Esophagus muscularis mucosa (tissue), 4 donors: ENCODE measurements around the gene OR10G7.

Experiments
- EP300 ChIP-seq: sonication (generic); formaldehyde crosslinking; IDR thresholded peaks from one replicate; pipeline ENCODE4 v1.6.1; 2017; ENCODE audit warnings: antibody characterized with exemption
- POLR2A ChIP-seq: fragments of 450-650 bp; IDR thresholded peaks from one replicate; pipeline ENCODE4 v1.6.1; 2017; ENCODE audit warnings: antibody characterized with exemption, moderate library complexity, mild to moderate bottlenecking, low read depth
- POLR2AphosphoS5 ChIP-seq, 2 donors: sonication (generic); formaldehyde crosslinking; IDR thresholded peaks; one replicate each; pipeline ENCODE4 v1.6.1; 2017; ENCODE audit warnings: antibody characterized with exemption in 2 of 2
- TF ChIP-seq, protein P1 (sequence below), 3 experiments: fragments of 200-600 bp in 2 of 3; fragments of 450-650 bp in 1 of 3; sonication (generic) in 2 of 3; IDR thresholded peaks; one replicate each; pipeline ENCODE4 v1.5.1; 2017 to 2019; ENCODE audit warnings: antibody characterized with exemption in 3 of 3, mild to moderate bottlenecking in 2 of 3, moderate library complexity in 1 of 3

- no peak for TF ChIP-seq POLR2AphosphoS5 (IDR thresholded peaks at IDR 0.05)
- TF ChIP-seq, protein P1, sequence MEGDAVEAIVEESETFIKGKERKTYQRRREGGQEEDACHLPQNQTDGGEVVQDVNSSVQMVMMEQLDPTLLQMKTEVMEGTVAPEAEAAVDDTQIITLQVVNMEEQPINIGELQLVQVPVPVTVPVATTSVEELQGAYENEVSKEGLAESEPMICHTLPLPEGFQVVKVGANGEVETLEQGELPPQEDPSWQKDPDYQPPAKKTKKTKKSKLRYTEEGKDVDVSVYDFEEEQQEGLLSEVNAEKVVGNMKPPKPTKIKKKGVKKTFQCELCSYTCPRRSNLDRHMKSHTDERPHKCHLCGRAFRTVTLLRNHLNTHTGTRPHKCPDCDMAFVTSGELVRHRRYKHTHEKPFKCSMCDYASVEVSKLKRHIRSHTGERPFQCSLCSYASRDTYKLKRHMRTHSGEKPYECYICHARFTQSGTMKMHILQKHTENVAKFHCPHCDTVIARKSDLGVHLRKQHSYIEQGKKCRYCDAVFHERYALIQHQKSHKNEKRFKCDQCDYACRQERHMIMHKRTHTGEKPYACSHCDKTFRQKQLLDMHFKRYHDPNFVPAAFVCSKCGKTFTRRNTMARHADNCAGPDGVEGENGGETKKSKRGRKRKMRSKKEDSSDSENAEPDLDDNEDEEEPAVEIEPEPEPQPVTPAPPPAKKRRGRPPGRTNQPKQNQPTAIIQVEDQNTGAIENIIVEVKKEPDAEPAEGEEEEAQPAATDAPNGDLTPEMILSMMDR (IDR thresholded peaks at IDR 0.05) = no peak
- TF ChIP-seq POLR2A = no peak
- TF ChIP-seq EP300 = no peak
Measured at GRCh38 chr11:124074554-124074953, 33.4 kb upstream of the OR10G7 start.
